ENCODE data around the gene PRKAR2A. TPM values are rescaled to one million over a fixed set of nuclear protein-coding genes. Genes with fewer than 3 reads are reported as not detected.
A peak's percentile ranks its signal among the peaks of the same experiment; 100 is the strongest.

PRKAR2A gene
- polyA plus RNA-seq (2013, experiment 1 of 4): 25.3 TPM
- polyA plus RNA-seq (2013, experiment 2 of 4): 25.1 TPM
- 19.5 TPM for polyA plus RNA-seq (2013, experiment 3 of 4)
- 22.3 TPM for polyA plus RNA-seq (2013, experiment 4 of 4)

DNA sequence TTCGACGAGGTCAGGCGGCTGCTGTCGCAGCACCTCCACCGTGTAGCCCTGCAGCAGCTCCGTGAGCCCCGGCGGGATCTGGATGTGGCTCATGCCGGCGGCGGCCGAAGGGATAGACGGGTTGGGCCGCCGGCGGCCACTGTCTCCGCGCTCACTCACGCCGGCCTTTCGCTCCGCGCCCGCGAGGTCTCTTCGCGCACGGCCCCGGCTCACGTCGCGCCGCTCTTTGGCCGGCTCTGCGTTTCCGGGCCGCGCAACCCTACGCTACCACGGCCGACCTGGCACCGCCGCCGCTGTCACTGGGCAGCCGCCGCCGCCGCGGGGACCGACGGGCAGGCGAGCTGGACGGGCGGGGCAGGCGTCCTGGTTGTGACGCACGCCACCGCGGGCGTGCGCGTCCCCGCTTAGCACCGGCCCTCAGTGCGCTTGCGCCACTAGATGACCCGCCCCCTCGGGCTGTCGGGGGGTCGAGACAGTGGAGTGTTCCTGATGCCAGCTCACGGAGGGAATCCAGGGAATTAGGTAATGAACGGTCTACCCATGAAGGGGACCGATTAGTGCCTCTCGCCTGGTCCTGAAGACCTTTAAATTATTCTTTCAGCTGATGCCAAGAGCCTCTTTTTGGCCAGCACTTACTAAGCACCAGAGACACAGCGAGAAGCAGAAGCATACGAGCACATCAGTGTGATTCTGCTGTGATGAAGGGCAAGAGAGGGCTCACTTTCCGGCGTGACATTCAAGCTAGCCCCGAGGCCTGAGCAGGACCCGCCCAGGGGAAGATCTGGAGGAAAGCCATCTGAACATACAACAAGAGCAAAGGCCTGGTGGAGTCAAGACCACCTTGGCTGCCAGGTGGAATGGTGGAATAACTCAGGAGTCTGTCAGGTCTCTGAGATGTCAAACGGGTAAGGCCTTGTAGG lies at the start of gene PRKAR2A:
Gene PRKAR2A (minus strand): TSS at position 371 of the 920 bp plus-strand sequence. CDS start 278 bp downstream, at position 93.
- 5 to 6% methylated on average over 81 of the region's 81 CpGs for WGBS, 2 experiments
- Histone ChIP-seq H3K4me1 (ENCODE audit: control insufficient read depth, insufficient read depth, low read length) (peaks cover 4% of the 10 kb centered on the region), H3K9me3 (ENCODE audit: control insufficient read depth, low read length) (no peaks in the 10 kb centered on the region), H3K27me3 (ENCODE audit: control insufficient read depth, insufficient read depth, low read length, poor library complexity, severe bottlenecking) (peaks cover 19% of the 10 kb centered on the region), H3K36me3 (ENCODE audit: control insufficient read depth, insufficient read depth, low read length) (no peaks in the 10 kb centered on the region), H3K27ac (ENCODE audit: insufficient read depth, low read depth, low read length, poor library complexity, severe bottlenecking) (no peak within 1 kb of the TSS), H3K4me3 (ENCODE audit: insufficient read depth, low read depth, low read length) (peak within 1 kb of the TSS; percentile 75)

GRCh38 chr3:48896936-48897335 lies 49.3 kb upstream of the PRKAR2A start:
- Histone ChIP-seq H3K27me3 (ENCODE audit: control insufficient read depth, insufficient read depth, low read length, poor library complexity, severe bottlenecking) (no peaks in the 10 kb centered on the region), H3K4me1 (ENCODE audit: control insufficient read depth, insufficient read depth, low read length) (peaks cover 7% of the 10 kb centered on the region), H3K36me3 (ENCODE audit: control insufficient read depth, insufficient read depth, low read length) (no peaks in the 10 kb centered on the region), H3K9me3 (ENCODE audit: control insufficient read depth, low read length) (no peaks in the 10 kb centered on the region), H3K4me3 (ENCODE audit: insufficient read depth, low read depth, low read length) (no peak overlapping the region), H3K27ac (ENCODE audit: insufficient read depth, low read depth, low read length, poor library complexity, severe bottlenecking) (no peak overlapping the region)
- WGBS, 2 experiments: 89 to 91% methylated on average over 2 of the region's 2 CpGs

- no peaks in the 10 kb centered on the region for H3K27me3 ChIP-seq (ENCODE audit: control insufficient read depth, insufficient read depth, low read length, poor library complexity, severe bottlenecking)
- peaks cover 7% of the 10 kb centered on the region for H3K4me1 ChIP-seq (ENCODE audit: control insufficient read depth, insufficient read depth, low read length)
- no peak overlapping the region for H3K27ac ChIP-seq (ENCODE audit: insufficient read depth, low read depth, low read length, poor library complexity, severe bottlenecking)
- WGBS, 2 experiments: 95% methylated on average over 6 of the region's 6 CpGs
- H3K36me3 ChIP-seq (ENCODE audit: control insufficient read depth, insufficient read depth, low read length): no peaks in the 10 kb centered on the region
- H3K9me3 ChIP-seq (ENCODE audit: control insufficient read depth, low read length): no peaks in the 10 kb centered on the region
- H3K4me3 ChIP-seq (ENCODE audit: insufficient read depth, low read depth, low read length): no peak overlapping the region
These were observed 46.8 kb upstream of the PRKAR2A start for GRCh38 chr3:48894516-48894915.

DNA sequence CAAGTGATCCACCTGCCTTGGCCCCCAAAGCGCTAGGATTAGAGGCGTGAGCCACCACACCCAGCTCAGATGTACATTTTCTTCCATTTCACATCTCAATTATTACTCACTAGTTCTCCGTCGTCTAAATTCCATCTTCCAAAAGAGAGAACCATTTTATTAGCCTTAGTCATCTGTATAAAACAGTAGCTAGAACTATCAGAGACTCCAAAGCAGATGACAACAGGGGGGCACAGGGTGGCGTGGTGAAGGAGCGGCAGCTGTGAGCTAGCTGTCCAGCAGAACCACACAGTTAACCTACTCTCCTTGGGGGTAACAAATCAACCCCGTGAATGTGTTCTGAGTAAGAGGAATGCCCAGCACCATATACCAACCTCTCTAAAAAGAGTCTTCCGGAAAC lies 43.9 kb upstream of the PRKAR2A start:
- H3K4me3 ChIP-seq (ENCODE audit: insufficient read depth, low read depth, low read length): no peak overlapping the region
- H3K4me1 ChIP-seq (ENCODE audit: control insufficient read depth, insufficient read depth, low read length): no peaks in the 10 kb centered on the region
- WGBS, 2 experiments: 95% methylated on average over 8 of the region's 8 CpGs
- H3K36me3 ChIP-seq (ENCODE audit: control insufficient read depth, insufficient read depth, low read length): no peaks in the 10 kb centered on the region
- no peak overlapping the region for H3K27ac ChIP-seq (ENCODE audit: insufficient read depth, low read depth, low read length, poor library complexity, severe bottlenecking)
- no peaks in the 10 kb centered on the region for H3K27me3 ChIP-seq (ENCODE audit: control insufficient read depth, insufficient read depth, low read length, poor library complexity, severe bottlenecking)
- H3K9me3 ChIP-seq (ENCODE audit: control insufficient read depth, low read length): no peaks in the 10 kb centered on the region

GRCh38 chr3:48885753-48886152 lies 38.1 kb upstream of the PRKAR2A start:
- Histone ChIP-seq H3K27me3 (ENCODE audit: control insufficient read depth, insufficient read depth, low read length, poor library complexity, severe bottlenecking) (no peaks in the 10 kb centered on the region), H3K4me1 (ENCODE audit: control insufficient read depth, insufficient read depth, low read length) (no peaks in the 10 kb centered on the region), H3K27ac (ENCODE audit: insufficient read depth, low read depth, low read length, poor library complexity, severe bottlenecking) (no peak overlapping the region), H3K9me3 (ENCODE audit: control insufficient read depth, low read length) (no peaks in the 10 kb centered on the region), H3K36me3 (ENCODE audit: control insufficient read depth, insufficient read depth, low read length) (no peaks in the 10 kb centered on the region), H3K4me3 (ENCODE audit: insufficient read depth, low read depth, low read length) (no peak overlapping the region)

GRCh38 chr3:48881652-48882114 lies 34.0 kb upstream of the PRKAR2A start:
- Histone ChIP-seq H3K9me3 (ENCODE audit: control insufficient read depth, low read length) (no peaks in the 10 kb centered on the region), H3K36me3 (ENCODE audit: control insufficient read depth, insufficient read depth, low read length) (no peaks in the 10 kb centered on the region), H3K27ac (ENCODE audit: insufficient read depth, low read depth, low read length, poor library complexity, severe bottlenecking) (no peak overlapping the region), H3K4me1 (ENCODE audit: control insufficient read depth, insufficient read depth, low read length) (no peaks in the 10 kb centered on the region), H3K27me3 (ENCODE audit: control insufficient read depth, insufficient read depth, low read length, poor library complexity, severe bottlenecking) (no peaks in the 10 kb centered on the region), H3K4me3 (ENCODE audit: insufficient read depth, low read depth, low read length) (no peak overlapping the region)
- 88 to 93% methylated on average over 5 of the region's 5 CpGs for WGBS, 2 experiments

- no peaks in the 10 kb centered on the region for H3K36me3 ChIP-seq (ENCODE audit: control insufficient read depth, insufficient read depth, low read length)
- 92 to 93% methylated on average over 3 of the region's 3 CpGs for WGBS, 2 experiments
- no peaks in the 10 kb centered on the region for H3K9me3 ChIP-seq (ENCODE audit: control insufficient read depth, low read length)
- H3K27ac ChIP-seq (ENCODE audit: insufficient read depth, low read depth, low read length, poor library complexity, severe bottlenecking): no peak overlapping the region
- no peaks in the 10 kb centered on the region for H3K27me3 ChIP-seq (ENCODE audit: control insufficient read depth, insufficient read depth, low read length, poor library complexity, severe bottlenecking)
- H3K4me3 ChIP-seq (ENCODE audit: insufficient read depth, low read depth, low read length): no peak overlapping the region
- H3K4me1 ChIP-seq (ENCODE audit: control insufficient read depth, insufficient read depth, low read length): no peaks in the 10 kb centered on the region
These were observed 33.3 kb upstream of the PRKAR2A start for GRCh38 chr3:48881006-48881405.

DNA sequence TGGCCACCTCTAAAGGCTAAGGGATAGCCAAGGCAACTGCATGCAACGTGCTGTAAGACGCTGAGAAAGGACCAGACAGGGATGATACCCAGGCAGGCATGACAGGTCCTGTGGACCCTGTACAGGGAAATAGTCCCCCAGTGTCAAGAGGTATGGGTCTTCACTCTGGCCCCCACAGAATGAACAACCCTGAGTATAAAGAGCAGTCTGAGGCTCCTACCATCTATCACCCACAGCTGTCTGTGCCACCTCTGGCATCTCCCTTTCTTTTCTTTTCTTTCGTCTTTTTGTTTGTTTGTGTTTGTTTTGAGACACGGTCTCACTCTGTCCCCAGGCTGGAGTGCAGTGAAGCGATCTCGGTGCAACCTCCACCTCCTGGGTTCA lies 32.3 kb upstream of the PRKAR2A start:
- Histone ChIP-seq H3K4me1 (ENCODE audit: control insufficient read depth, insufficient read depth, low read length) (no peaks in the 10 kb centered on the region), H3K36me3 (ENCODE audit: control insufficient read depth, insufficient read depth, low read length) (no peaks in the 10 kb centered on the region), H3K9me3 (ENCODE audit: control insufficient read depth, low read length) (no peaks in the 10 kb centered on the region), H3K27me3 (ENCODE audit: control insufficient read depth, insufficient read depth, low read length, poor library complexity, severe bottlenecking) (no peaks in the 10 kb centered on the region), H3K27ac (ENCODE audit: insufficient read depth, low read depth, low read length, poor library complexity, severe bottlenecking) (no peak overlapping the region), H3K4me3 (ENCODE audit: insufficient read depth, low read depth, low read length) (no peak overlapping the region)
- WGBS, 2 experiments: 84 to 92% methylated on average over 6 of the region's 6 CpGs

- no peak overlapping the region for H3K27ac ChIP-seq (ENCODE audit: insufficient read depth, low read depth, low read length, poor library complexity, severe bottlenecking)
- WGBS, 2 experiments: 91 to 96% methylated on average over 6 of the region's 6 CpGs
These were observed 31.8 kb upstream of the PRKAR2A start for GRCh38 chr3:48879307-48879993.

DNA sequence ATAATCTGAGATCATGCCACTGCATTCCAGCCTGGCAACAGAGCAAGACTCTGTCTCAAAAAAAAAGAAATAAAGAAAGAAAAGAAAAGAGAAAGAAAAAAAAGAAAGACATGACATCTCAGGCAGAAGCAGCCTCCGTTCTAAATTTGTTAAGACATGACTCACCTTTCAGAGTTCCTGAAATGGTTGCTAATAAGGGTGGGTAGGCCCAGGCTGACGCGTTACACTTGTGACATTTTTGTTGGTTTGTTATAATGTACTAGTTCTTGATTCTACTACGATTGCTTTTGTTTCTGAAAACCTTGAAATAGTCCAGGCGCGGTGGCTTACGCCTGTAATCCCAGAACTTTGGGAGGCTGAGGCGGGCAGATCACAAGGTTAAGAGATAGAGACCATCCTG lies 30.0 kb upstream of the PRKAR2A start:
- WGBS, 2 experiments: 94 to 97% methylated on average over 8 of the region's 8 CpGs
- H3K9me3 ChIP-seq (ENCODE audit: control insufficient read depth, low read length): no peaks in the 10 kb centered on the region
- no peak overlapping the region for H3K4me3 ChIP-seq (ENCODE audit: insufficient read depth, low read depth, low read length)
- no peaks in the 10 kb centered on the region for H3K36me3 ChIP-seq (ENCODE audit: control insufficient read depth, insufficient read depth, low read length)
- H3K27me3 ChIP-seq (ENCODE audit: control insufficient read depth, insufficient read depth, low read length, poor library complexity, severe bottlenecking): no peaks in the 10 kb centered on the region
- H3K27ac ChIP-seq (ENCODE audit: insufficient read depth, low read depth, low read length, poor library complexity, severe bottlenecking): no peak overlapping the region
- H3K4me1 ChIP-seq (ENCODE audit: control insufficient read depth, insufficient read depth, low read length): no peaks in the 10 kb centered on the region

More at GRCh38 chr3:48879307-48879993, 31.8 kb upstream of the PRKAR2A start:
- Histone ChIP-seq H3K4me1 (ENCODE audit: control insufficient read depth, insufficient read depth, low read length) (no peaks in the 10 kb centered on the region), H3K36me3 (ENCODE audit: control insufficient read depth, insufficient read depth, low read length) (no peaks in the 10 kb centered on the region), H3K9me3 (ENCODE audit: control insufficient read depth, low read length) (no peaks in the 10 kb centered on the region), H3K4me3 (ENCODE audit: insufficient read depth, low read depth, low read length) (no peak overlapping the region), H3K27me3 (ENCODE audit: control insufficient read depth, insufficient read depth, low read length, poor library complexity, severe bottlenecking) (no peaks in the 10 kb centered on the region)
